ENCODE results near the gene FOXK1. TPM values are rescaled to one million over a fixed set of nuclear protein-coding genes. Genes with fewer than 3 reads are reported as not detected.
A peak's percentile ranks its signal among the peaks of the same experiment; 100 is the strongest.

The FOXK1 gene
- total and polyA plus RNA-seq, 7 donors = 4.2 to 26.4 (median 16.8) TPM

GRCh38 chr7:4771737-4772136 lies 89.6 kb downstream of the FOXK1 start:
- DNase-seq (peak in 1 of 2 donors; percentile 39), ATAC-seq (no peak)
- intact Hi-C loops (cut with DNase I) = no loop called here
- WGBS, 3 donors = 88 to 93% (median 88%) methylated on average over 8 to 9 of the region's 9 CpGs
- Histone ChIP-seq H3K9me3 (no peaks in the 10 kb centered on the region), H3K27me3 (ENCODE audit: insufficient read depth in 3 of 3, low read length in 2 of 3) (no peaks in the 10 kb centered on the region), H3K4me1 (peaks cover 21% of the 10 kb centered on the region), H3K4me3 (no peak overlapping the region), H3K27ac (no peak overlapping the region), H3K36me3 (ENCODE audit: insufficient read depth in 1 of 2, low read depth in 1 of 2) (peaks cover 0 to 10% of the 10 kb centered on the region in 2 donors)
- no peak for TF ChIP-seq CTCF (IDR thresholded peaks at IDR 0.05)

DNA sequence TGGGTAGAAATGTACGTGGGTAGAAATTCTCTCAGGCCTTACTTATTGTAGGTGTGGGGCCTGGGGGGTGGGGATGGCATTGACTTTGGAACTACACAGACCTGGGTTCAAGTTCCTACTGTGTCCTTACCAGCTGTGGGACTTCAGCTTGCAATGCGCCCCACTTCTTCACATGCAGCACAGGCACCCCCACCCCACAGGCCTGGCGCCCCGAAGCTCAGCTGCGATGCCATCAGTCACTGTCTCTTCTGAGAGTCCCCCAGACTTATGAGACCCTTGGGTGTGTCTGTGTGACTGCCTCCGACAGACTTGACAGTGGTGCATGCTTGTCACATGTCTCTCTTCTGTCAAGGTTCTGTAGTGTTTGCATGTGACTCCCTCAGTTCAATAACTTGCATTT lies 90.2 kb downstream of the FOXK1 start:
- H3K27ac ChIP-seq = no peak overlapping the region
- no peaks in the 10 kb centered on the region for H3K9me3 ChIP-seq
- no peak for TF ChIP-seq CTCF (IDR thresholded peaks at IDR 0.05)
- no peak overlapping the region for H3K4me3 ChIP-seq
- no peak for ATAC-seq
- H3K36me3 ChIP-seq (ENCODE audit: insufficient read depth in 1 of 2, low read depth in 1 of 2) = peaks cover 0 to 5% of the 10 kb centered on the region in 2 donors
- intact Hi-C loops (cut with DNase I) = no loop called here
- no peaks in the 10 kb centered on the region for H3K27me3 ChIP-seq (ENCODE audit: insufficient read depth in 3 of 3, low read length in 2 of 3)
- H3K4me1 ChIP-seq = peaks cover 24% of the 10 kb centered on the region
- no peak for DNase-seq
- WGBS, 3 donors = 89 to 96% (median 91%) methylated on average over 6 of the region's 6 CpGs

DNA sequence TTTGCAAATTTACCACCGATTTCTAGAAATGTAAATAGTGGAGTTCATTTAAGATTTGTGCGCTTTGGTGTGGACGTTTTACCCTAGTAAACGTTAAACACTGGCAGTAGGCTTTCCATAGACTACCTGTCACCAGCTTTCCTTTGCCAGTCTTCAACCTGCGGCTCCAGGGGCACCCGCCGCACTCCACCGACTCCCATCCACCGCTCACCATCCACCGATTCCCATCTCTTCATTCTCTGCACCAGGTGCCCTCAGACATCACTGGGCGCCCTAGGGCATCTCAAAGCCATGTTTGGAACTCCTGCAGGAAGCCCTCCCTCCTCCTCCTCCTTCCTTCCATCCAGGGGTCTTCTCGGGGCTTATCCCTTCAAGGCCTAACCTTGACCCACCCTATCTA lies 91.9 kb downstream of the FOXK1 start:
- no peak for TF ChIP-seq CTCF (IDR thresholded peaks at IDR 0.05)
- WGBS, 3 donors = 85 to 89% (median 86%) methylated on average over 12 of the region's 12 CpGs
- Histone ChIP-seq H3K27me3 (ENCODE audit: insufficient read depth in 3 of 3, low read length in 2 of 3) (no peaks in the 10 kb centered on the region), H3K9me3 (no peaks in the 10 kb centered on the region), H3K36me3 (ENCODE audit: insufficient read depth in 1 of 2, low read depth in 1 of 2) (peaks cover 0 to 13% of the 10 kb centered on the region in 2 donors), H3K4me3 (peak overlapping the region; percentile 97), H3K27ac (no peak overlapping the region), H3K4me1 (peaks cover 17% of the 10 kb centered on the region)
- no peak for ATAC-seq
- intact Hi-C loops (cut with DNase I) = loop anchor here in 1 of 2 donors (2.0 kb wide), 1 partner anchor 23 kb away; no protein-coding TSS in a partner anchor
- DNase-seq = no peak

DNA sequence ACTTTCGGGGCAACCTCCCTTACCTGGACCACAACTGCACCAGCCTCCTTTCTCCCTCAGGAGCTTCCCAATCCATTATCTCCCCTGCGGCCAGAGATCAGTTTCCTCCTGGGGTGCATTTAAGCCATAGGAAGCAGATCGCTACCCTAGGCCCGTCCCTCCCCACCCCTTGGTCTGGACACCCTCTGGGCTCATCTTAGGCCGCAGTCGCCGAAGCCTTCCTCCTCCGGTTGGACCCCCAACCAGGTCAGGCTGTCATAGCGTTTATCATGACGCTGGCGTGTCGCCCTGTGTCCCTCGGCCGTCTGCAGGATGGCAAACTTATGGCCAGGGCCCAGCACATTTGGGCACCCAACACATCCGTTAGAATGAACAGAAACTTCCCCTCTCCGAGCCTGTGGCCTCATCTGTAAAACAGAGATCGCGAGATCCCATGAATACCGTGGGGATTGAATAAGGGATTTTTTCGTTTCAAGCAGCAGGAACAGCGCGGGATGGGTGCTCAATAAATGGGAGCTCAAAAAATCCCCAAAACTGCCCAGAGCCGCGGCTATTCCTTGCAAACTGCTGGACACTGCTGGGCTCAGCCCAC lies 92.7 kb downstream of the FOXK1 start:
- intact Hi-C loops (cut with DNase I) = loop anchor here in 1 of 2 donors (2.0 kb wide), 1 partner anchor 24 kb away; no protein-coding TSS in a partner anchor

More for the DNA sequence above, 92.7 kb downstream of the FOXK1 start:
- TF ChIP-seq CTCF (IDR thresholded peaks at IDR 0.05) = no peak
- Histone ChIP-seq H3K4me3 (peak overlapping the region; percentile 97), H3K9me3 (no peaks in the 10 kb centered on the region), H3K27ac (peak overlapping the region; percentile 96), H3K27me3 (ENCODE audit: insufficient read depth in 3 of 3, low read length in 2 of 3) (no peaks in the 10 kb centered on the region), H3K36me3 (ENCODE audit: insufficient read depth in 1 of 2, low read depth in 1 of 2) (peaks cover 0 to 13% of the 10 kb centered on the region in 2 donors), H3K4me1 (peaks cover 11% of the 10 kb centered on the region)
- DNase-seq = no peak
- WGBS, 3 donors = 5 to 8% (median 7%) methylated on average over 24 of the region's 24 CpGs
- peak; percentile 14 to 36 (median 24) for ATAC-seq
